ENCODE data around the gene NBAS. TPM values are rescaled to one million over a fixed set of nuclear protein-coding genes. Genes with fewer than 3 reads are reported as not detected.

The NBAS gene
- total and polyA plus RNA-seq, 7 donors = 19.5 to 52.8 (median 27.0) TPM

DNA sequence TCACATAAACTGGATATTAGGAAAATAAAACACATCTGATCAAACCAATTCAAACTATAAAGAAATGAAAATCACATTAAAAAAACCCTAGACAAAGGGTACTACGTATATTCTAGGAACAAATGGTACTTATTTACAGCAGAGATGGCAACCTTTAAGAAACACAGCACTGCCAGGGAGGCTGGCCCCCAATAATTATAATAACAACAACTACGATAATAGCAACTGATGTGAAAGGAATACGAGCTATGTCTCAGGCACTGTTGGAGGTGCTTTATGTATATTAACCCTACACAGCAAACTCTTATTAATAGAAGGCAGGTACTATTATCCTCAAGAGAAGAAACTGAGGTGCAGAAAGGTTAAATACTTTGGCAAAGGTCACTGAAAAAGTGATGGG, 193.9 kb downstream of the NBAS start:
- 90 to 92% (median 90%) methylated on average over 3 of the region's 3 CpGs for WGBS, 3 donors
- no peak for DNase-seq
- Histone ChIP-seq H3K27me3 (ENCODE audit: insufficient read depth in 3 of 3, low read length in 2 of 3) (no peaks in the 10 kb centered on the region), H3K9me3 (no peaks in the 10 kb centered on the region), H3K4me1 (no peaks in the 10 kb centered on the region), H3K27ac (no peak overlapping the region), H3K4me3 (no peak overlapping the region), H3K36me3 (ENCODE audit: insufficient read depth in 1 of 2, low read depth in 1 of 2) (peaks cover 0 to 11% of the 10 kb centered on the region in 2 donors)
- ATAC-seq = no peak
- TF ChIP-seq, protein P1, sequence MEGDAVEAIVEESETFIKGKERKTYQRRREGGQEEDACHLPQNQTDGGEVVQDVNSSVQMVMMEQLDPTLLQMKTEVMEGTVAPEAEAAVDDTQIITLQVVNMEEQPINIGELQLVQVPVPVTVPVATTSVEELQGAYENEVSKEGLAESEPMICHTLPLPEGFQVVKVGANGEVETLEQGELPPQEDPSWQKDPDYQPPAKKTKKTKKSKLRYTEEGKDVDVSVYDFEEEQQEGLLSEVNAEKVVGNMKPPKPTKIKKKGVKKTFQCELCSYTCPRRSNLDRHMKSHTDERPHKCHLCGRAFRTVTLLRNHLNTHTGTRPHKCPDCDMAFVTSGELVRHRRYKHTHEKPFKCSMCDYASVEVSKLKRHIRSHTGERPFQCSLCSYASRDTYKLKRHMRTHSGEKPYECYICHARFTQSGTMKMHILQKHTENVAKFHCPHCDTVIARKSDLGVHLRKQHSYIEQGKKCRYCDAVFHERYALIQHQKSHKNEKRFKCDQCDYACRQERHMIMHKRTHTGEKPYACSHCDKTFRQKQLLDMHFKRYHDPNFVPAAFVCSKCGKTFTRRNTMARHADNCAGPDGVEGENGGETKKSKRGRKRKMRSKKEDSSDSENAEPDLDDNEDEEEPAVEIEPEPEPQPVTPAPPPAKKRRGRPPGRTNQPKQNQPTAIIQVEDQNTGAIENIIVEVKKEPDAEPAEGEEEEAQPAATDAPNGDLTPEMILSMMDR (IDR thresholded peaks at IDR 0.05) = no peak
- intact Hi-C loops (cut with DNase I) = no loop called here

DNA sequence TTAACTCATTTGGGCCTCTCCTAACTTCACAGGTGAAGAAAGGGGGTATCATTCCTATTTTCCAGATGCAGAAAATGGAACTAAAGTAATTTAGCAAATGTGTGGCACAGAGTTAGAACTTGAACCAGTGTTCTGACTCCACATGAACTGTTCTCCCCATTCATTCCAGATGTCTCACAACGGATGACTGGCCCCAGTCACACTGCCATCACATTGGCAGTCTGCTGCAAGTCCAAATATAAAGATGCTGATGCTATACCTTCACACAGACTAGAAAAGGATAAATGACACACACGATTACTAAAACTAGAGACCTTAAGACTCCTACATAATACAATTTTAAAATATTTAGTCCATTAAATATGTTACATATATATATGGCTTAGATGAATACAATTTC, 195.7 kb downstream of the NBAS start:
- ATAC-seq = peak; percentile 47 to 77 (median 62)
- Histone ChIP-seq H3K27ac (no peak overlapping the region), H3K36me3 (ENCODE audit: insufficient read depth in 1 of 2, low read depth in 1 of 2) (peaks cover 0 to 8% of the 10 kb centered on the region in 2 donors), H3K9me3 (no peaks in the 10 kb centered on the region), H3K4me1 (no peaks in the 10 kb centered on the region), H3K4me3 (no peak overlapping the region), H3K27me3 (ENCODE audit: insufficient read depth in 3 of 3, low read length in 2 of 3) (no peaks in the 10 kb centered on the region)
- WGBS, 3 donors = 37 to 58% (median 41%) methylated on average over 2 of the region's 2 CpGs
- TF ChIP-seq, protein P1 (IDR thresholded peaks at IDR 0.05) = no peak
- DNase-seq = no peak
- intact Hi-C loops (cut with DNase I) = no loop called here

DNA sequence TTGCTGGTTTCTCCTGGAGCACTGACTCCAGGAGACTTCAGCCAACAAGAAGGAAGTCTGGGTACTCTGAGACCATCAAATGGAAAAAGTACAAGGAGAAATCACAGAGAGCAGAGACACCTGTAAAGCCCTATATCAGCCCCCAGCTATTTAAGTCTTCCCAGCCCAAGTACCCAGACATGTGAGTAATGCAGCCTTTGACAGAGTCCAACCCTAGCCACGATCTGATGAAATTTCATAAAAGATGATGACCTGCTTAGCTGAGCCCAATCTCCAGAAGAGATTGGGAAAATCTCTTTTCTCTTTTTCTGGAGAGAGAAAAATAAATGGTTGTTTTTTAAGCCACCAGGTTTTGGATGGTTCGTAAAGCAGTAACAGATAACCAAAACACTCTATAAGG, 196.6 kb downstream of the NBAS start:
- intact Hi-C loops (cut with DNase I) = no loop called here
- 92 to 95% (median 93%) methylated on average over 2 of the region's 2 CpGs for WGBS, 3 donors
- DNase-seq = no peak
- no peaks in the 10 kb centered on the region for H3K27me3 ChIP-seq (ENCODE audit: insufficient read depth in 3 of 3, low read length in 2 of 3)
- no peak overlapping the region for H3K27ac ChIP-seq
- H3K4me1 ChIP-seq = no peaks in the 10 kb centered on the region
- ATAC-seq = no peak
- H3K9me3 ChIP-seq = no peaks in the 10 kb centered on the region
- H3K36me3 ChIP-seq (ENCODE audit: insufficient read depth in 1 of 2, low read depth in 1 of 2) = peaks cover 0 to 8% of the 10 kb centered on the region in 2 donors
- TF ChIP-seq, protein P1 (IDR thresholded peaks at IDR 0.05) = no peak
- no peak overlapping the region for H3K4me3 ChIP-seq

DNA sequence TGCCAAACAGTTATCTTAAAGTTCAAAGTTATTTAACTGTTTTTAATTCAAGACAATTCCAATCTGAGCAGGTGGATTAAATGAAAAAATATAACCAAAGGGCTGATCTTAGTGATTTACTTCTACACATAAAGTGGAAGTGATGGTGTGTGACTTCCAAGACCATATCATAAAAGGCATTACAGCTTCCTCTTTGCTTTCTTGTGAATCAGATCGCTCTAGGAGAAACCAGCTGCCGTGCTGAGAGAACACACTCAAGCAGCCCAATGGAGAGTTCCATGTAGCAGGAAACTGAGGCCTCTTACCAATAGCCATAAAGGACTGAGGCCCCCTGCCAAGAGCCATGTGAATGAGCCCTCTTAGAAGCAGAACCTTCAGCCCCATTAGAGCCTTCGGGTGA, 197.4 kb downstream of the NBAS start:
- peaks cover 0 to 8% of the 10 kb centered on the region in 2 donors for H3K36me3 ChIP-seq (ENCODE audit: insufficient read depth in 1 of 2, low read depth in 1 of 2)
- no peak overlapping the region for H3K4me3 ChIP-seq
- H3K9me3 ChIP-seq = no peaks in the 10 kb centered on the region
- TF ChIP-seq, protein P1 (IDR thresholded peaks at IDR 0.05) = no peak
- H3K27ac ChIP-seq = no peak overlapping the region
- ATAC-seq (no peak), DNase-seq (no peak)
- 84 to 98% (median 85%) methylated on average over 3 of the region's 3 CpGs for WGBS, 3 donors
- H3K4me1 ChIP-seq = no peaks in the 10 kb centered on the region
- intact Hi-C loops (cut with DNase I) = no loop called here
- H3K27me3 ChIP-seq (ENCODE audit: insufficient read depth in 3 of 3, low read length in 2 of 3) = no peaks in the 10 kb centered on the region

DNA sequence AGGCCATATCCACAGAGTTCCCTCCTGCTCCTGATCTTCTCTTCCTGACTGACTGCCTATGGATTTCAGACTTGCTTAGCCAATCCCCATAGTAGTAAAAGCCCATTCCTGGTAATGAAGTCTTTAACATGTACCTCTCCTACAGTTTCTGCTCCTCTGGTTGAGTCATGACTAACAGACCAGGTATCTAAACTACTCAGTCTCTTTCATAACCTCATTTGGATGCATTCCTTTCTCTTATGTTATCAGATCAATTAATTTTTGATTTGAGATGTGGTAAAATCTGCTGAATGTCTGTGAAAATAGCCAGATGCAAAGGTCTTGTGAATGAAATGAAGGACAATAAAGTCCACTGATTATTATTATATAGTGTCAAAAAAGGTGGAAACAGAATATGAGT, 198.0 kb downstream of the NBAS start:
- ATAC-seq = no peak
- TF ChIP-seq, protein P1 (IDR thresholded peaks at IDR 0.05) = no peak
- intact Hi-C loops (cut with DNase I) = no loop called here

More for the DNA sequence above, 198.0 kb downstream of the NBAS start:
- Histone ChIP-seq H3K36me3 (ENCODE audit: insufficient read depth in 1 of 2, low read depth in 1 of 2) (peaks cover 0 to 8% of the 10 kb centered on the region in 2 donors), H3K27me3 (ENCODE audit: insufficient read depth in 3 of 3, low read length in 2 of 3) (no peaks in the 10 kb centered on the region), H3K4me3 (no peak overlapping the region), H3K9me3 (no peaks in the 10 kb centered on the region), H3K4me1 (no peaks in the 10 kb centered on the region), H3K27ac (no peak overlapping the region)
- no peak for DNase-seq

Data from psoas muscle (tissue), 8 donors.